A549 (cell line): ENCODE results near the gene ZBTB20.

Experiments used
- BHLHE40 ChIP-seq: IDR thresholded peaks from 2 replicates; pipeline ENCODE4 v1.6.1; 2012; ENCODE audit warnings: low read depth, low read length, inconsistent platforms
- CBX8 ChIP-seq: fragments of 200-600 bp; sonication (generic); IDR thresholded peaks from 2 replicates; pipeline ENCODE4 v1.6.1; 2016
- CHD4 ChIP-seq: fragments of 200-600 bp; sonication (generic); IDR thresholded peaks from 2 replicates; pipeline ENCODE4 v1.6.1; 2016; ENCODE audit warnings: antibody characterized with exemption, mild to moderate bottlenecking, borderline replicate concordance
- CTCF ChIP-seq: fragments of >200 bp; sonication (Bioruptor Twin); formaldehyde crosslinking; IDR thresholded peaks from 3 replicates; pipeline ENCODE4 v1.5.1; 2016
- EP300 ChIP-seq, 2 experiments: fragments of >200 bp; sonication (Bioruptor Twin); formaldehyde crosslinking; IDR thresholded peaks; 2 replicates in 1 of 2; 3 replicates in 1 of 2; pipeline ENCODE4 v1.6.1; 2016 to 2017
- ESRRA ChIP-seq: fragments of 150-350 bp; IDR thresholded peaks from 2 replicates; pipeline ENCODE4 v1.6.1; 2014; ENCODE audit warnings: mild to moderate bottlenecking, low read length, borderline replicate concordance
- POLR2A ChIP-seq: IDR thresholded peaks from 2 replicates; pipeline ENCODE4 v1.6.1; 2012; ENCODE audit warnings: mild to moderate bottlenecking, low read length
- RCOR1 ChIP-seq: fragments of 150-350 bp; IDR thresholded peaks from 2 replicates; pipeline ENCODE4 v1.6.1; 2014; ENCODE audit warnings: antibody characterized with exemption, low read length, low read depth
- SMC3 ChIP-seq: fragments of >200 bp; sonication (Bioruptor Twin); formaldehyde crosslinking; IDR thresholded peaks from 3 replicates; pipeline ENCODE4 v1.6.1; 2018; ENCODE audit warnings: inconsistent platforms
- TF ChIP-seq, protein P1 (sequence below): fragments of 200-600 bp; sonication (generic); IDR thresholded peaks from 2 replicates; pipeline ENCODE4 v1.6.1; 2016; ENCODE audit warnings: antibody characterized with exemption, mild to moderate bottlenecking, moderate library complexity
- TF ChIP-seq, protein P2 (sequence below): fragments of 250-450 bp; sonication (Bioruptor Pico); IDR thresholded peaks from 2 replicates; pipeline ENCODE4 v1.5.0; 2021; ENCODE audit warnings: mild to moderate bottlenecking, moderate library complexity, borderline replicate concordance
- TF ChIP-seq, protein P3 (sequence below): IDR thresholded peaks from 2 replicates; pipeline ENCODE4 v1.6.1; 2012

GRCh38 chr3:115018694-115019093 lies 128.4 kb downstream of the ZBTB20 start:
- no peak for TF ChIP-seq CTCF
- TF ChIP-seq POLR2A, result no peak
- no peak for TF ChIP-seq RCOR1
- no peak for TF ChIP-seq ESRRA
- no peak for TF ChIP-seq SMC3
- TF ChIP-seq EP300 (IDR thresholded peaks at IDR 0.05), result no peak
- TF ChIP-seq, protein P1, sequence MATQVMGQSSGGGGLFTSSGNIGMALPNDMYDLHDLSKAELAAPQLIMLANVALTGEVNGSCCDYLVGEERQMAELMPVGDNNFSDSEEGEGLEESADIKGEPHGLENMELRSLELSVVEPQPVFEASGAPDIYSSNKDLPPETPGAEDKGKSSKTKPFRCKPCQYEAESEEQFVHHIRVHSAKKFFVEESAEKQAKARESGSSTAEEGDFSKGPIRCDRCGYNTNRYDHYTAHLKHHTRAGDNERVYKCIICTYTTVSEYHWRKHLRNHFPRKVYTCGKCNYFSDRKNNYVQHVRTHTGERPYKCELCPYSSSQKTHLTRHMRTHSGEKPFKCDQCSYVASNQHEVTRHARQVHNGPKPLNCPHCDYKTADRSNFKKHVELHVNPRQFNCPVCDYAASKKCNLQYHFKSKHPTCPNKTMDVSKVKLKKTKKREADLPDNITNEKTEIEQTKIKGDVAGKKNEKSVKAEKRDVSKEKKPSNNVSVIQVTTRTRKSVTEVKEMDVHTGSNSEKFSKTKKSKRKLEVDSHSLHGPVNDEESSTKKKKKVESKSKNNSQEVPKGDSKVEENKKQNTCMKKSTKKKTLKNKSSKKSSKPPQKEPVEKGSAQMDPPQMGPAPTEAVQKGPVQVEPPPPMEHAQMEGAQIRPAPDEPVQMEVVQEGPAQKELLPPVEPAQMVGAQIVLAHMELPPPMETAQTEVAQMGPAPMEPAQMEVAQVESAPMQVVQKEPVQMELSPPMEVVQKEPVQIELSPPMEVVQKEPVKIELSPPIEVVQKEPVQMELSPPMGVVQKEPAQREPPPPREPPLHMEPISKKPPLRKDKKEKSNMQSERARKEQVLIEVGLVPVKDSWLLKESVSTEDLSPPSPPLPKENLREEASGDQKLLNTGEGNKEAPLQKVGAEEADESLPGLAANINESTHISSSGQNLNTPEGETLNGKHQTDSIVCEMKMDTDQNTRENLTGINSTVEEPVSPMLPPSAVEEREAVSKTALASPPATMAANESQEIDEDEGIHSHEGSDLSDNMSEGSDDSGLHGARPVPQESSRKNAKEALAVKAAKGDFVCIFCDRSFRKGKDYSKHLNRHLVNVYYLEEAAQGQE, result no peak
- TF ChIP-seq, protein P2, sequence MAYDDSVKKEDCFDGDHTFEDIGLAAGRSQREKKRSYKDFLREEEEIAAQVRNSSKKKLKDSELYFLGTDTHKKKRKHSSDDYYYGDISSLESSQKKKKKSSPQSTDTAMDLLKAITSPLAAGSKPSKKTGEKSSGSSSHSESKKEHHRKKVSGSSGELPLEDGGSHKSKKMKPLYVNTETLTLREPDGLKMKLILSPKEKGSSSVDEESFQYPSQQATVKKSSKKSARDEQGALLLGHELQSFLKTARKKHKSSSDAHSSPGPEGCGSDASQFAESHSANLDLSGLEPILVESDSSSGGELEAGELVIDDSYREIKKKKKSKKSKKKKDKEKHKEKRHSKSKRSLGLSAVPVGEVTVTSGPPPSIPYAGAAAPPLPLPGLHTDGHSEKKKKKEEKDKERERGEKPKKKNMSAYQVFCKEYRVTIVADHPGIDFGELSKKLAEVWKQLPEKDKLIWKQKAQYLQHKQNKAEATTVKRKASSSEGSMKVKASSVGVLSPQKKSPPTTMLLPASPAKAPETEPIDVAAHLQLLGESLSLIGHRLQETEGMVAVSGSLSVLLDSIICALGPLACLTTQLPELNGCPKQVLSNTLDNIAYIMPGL (CRISPR knock-in tag), result no peak
- no peak for TF ChIP-seq CBX8
- no peak for TF ChIP-seq BHLHE40
- TF ChIP-seq CHD4, result no peak
- TF ChIP-seq, protein P3, sequence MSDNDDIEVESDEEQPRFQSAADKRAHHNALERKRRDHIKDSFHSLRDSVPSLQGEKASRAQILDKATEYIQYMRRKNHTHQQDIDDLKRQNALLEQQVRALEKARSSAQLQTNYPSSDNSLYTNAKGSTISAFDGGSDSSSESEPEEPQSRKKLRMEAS, result no peak
